ENCODE data around the gene HIF1AN. TPM values are rescaled to one million over a fixed set of nuclear protein-coding genes. Genes with fewer than 3 reads are reported as not detected.

The HIF1AN gene
- 49.9 to 58.3 TPM (median 53.9 TPM) in 3 replicates for total RNA-seq (2021)
- Bru-seq, nascent RNA = percentile 92 among the genes with signal in this experiment
- long read RNA-seq, experiment 1, full-length matches to known transcripts = 331 of 420 reads
- long read RNA-seq, experiment 1, partial matches to known transcripts = 59 of 420 reads
- long read RNA-seq, experiment 1, other reads (novel, unspliced or antisense) = 30 of 420 reads
- long read RNA-seq, experiment 2, full-length matches to known transcripts = 22 of 62 reads
- long read RNA-seq, experiment 2, partial matches to known transcripts = 6 of 62 reads
- long read RNA-seq, experiment 2, other reads (novel, unspliced or antisense) = 34 of 62 reads
- long read RNA-seq, experiment 3, full-length matches to known transcripts = 23 of 37 reads
- long read RNA-seq, experiment 3, partial matches to known transcripts = 11 of 37 reads
- long read RNA-seq, experiment 3, other reads (novel, unspliced or antisense) = 3 of 37 reads

DNA sequence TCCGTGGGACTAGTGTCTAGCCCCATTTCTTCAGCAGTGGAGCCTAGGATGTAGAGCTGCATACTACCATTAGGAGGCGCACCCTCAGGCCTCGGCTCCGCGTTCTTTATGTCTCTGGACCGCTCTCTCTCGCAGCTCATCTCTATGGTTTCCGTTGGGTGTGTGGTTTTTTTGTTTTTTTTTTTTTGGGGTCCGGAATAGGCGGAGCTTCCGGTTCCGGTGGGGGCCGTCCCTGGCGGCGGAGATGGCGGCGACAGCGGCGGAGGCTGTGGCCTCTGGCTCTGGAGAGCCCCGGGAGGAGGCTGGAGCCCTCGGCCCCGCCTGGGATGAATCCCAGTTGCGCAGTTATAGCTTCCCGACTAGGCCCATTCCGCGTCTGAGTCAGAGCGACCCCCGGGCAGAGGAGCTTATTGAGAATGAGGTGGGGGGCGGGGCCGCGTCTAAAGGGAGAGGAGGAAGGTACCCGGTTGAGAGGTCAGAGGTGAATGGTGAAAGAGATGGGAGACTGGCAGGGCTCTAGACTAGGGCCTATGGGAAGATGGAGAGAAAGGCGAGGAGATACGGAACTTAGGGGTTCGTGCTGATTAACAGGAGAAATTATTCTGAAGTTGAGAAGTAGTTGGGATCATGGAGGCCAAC lies at the start of gene HIF1AN:
Gene HIF1AN (plus strand): TSS at position 229 of the 639 bp plus-strand sequence. CDS start 16 bp downstream, at position 245.
- H3K9me3 Mint-ChIP-seq = no peaks in the 10 kb centered on the region
- peak within 1 kb of the TSS; percentile 73 for H3K27ac Mint-ChIP-seq
- peak; percentile 98 for ATAC-seq
- H3K4me3 Mint-ChIP-seq = no peak within 1 kb of the TSS
- peak; percentile 86 for DNase-seq (ENCODE audit: low spot score)
- H3K36me3 Mint-ChIP-seq = peaks cover 29% of the 10 kb centered on the region
- CTCF ChIA-PET = interaction anchor here (0.6 to 4.3 kb wide), 53 partner anchors 8 to 970 kb away, joined by 3 to 71 read pairs (median 4); partner anchors contain the start of gene SCD
- POLR2A ChIA-PET = interaction anchor here (0.6 to 0.9 kb wide), 5 partner anchors 9 to 163 kb away, joined by 3 to 4 read pairs (median 4); no protein-coding TSS in a partner anchor
- H3K4me1 Mint-ChIP-seq = peaks cover 7% of the 10 kb centered on the region; the same call in 1 of the 2 replicates
- no peaks in the 10 kb centered on the region for H3K27me3 Mint-ChIP-seq (ENCODE audit: low read depth)
- TF ChIP-seq, protein P1, sequence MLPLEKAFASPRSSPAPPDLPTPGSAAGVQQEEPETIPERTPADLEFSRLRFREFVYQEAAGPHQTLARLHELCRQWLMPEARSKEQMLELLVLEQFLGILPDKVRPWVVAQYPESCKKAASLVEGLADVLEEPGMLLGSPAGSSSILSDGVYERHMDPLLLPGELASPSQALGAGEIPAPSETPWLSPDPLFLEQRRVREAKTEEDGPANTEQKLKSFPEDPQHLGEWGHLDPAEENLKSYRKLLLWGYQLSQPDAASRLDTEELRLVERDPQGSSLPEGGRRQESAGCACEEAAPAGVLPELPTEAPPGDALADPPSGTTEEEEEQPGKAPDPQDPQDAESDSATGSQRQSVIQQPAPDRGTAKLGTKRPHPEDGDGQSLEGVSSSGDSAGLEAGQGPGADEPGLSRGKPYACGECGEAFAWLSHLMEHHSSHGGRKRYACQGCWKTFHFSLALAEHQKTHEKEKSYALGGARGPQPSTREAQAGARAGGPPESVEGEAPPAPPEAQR (CRISPR knock-in tag; IDR thresholded peaks at IDR 0.05) = no peak
- TF ChIP-seq GTF2I (CRISPR knock-in tag; conservative IDR thresholded peaks at IDR 0.05) = no peak
- no peak for TF ChIP-seq TEAD4 (CRISPR knock-in tag; IDR thresholded peaks at IDR 0.05)
- TF ChIP-seq, protein P2, sequence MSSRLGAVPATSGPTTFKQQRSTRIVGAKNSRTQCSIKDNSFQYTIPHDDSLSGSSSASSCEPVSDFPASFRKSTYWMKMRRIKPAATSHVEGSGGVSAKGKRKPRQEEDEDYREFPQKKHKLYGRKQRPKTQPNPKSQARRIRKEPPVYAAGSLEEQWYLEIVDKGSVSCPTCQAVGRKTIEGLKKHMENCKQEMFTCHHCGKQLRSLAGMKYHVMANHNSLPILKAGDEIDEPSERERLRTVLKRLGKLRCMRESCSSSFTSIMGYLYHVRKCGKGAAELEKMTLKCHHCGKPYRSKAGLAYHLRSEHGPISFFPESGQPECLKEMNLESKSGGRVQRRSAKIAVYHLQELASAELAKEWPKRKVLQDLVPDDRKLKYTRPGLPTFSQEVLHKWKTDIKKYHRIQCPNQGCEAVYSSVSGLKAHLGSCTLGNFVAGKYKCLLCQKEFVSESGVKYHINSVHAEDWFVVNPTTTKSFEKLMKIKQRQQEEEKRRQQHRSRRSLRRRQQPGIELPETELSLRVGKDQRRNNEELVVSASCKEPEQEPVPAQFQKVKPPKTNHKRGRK (CRISPR knock-in tag; IDR thresholded peaks at IDR 0.05; ENCODE audit: borderline replicate concordance) = no peak
- TF ChIP-seq ZNF281 (CRISPR knock-in tag; IDR thresholded peaks at IDR 0.05) = no peak
- no peak for TF ChIP-seq ZNF396 (CRISPR knock-in tag; IDR thresholded peaks at IDR 0.05; ENCODE audit: borderline replicate concordance)
- no peak for TF ChIP-seq ELF4 (CRISPR knock-in tag; IDR thresholded peaks at IDR 0.05; ENCODE audit: low read depth)
- no peak for TF ChIP-seq JUN (CRISPR knock-in tag; IDR thresholded peaks at IDR 0.05)
- TF ChIP-seq ZBTB43 (CRISPR knock-in tag; IDR thresholded peaks at IDR 0.05) = no peak
- 0 out of 2 replicates have a peak, but pooled peaks have one; percentile 41 for TF ChIP-seq TEAD1 (CRISPR knock-in tag; IDR thresholded peaks at IDR 0.05)
- no peak for TF ChIP-seq PRRX2 (CRISPR knock-in tag; IDR thresholded peaks at IDR 0.05)
- TF ChIP-seq ZNF232 (CRISPR knock-in tag; IDR thresholded peaks at IDR 0.05) = 0 out of 2 replicates have a peak, but pooled peaks have one; percentile 60
- no peak for TF ChIP-seq CREB1 (CRISPR knock-in tag; IDR thresholded peaks at IDR 0.05)
- TF ChIP-seq, protein P3, sequence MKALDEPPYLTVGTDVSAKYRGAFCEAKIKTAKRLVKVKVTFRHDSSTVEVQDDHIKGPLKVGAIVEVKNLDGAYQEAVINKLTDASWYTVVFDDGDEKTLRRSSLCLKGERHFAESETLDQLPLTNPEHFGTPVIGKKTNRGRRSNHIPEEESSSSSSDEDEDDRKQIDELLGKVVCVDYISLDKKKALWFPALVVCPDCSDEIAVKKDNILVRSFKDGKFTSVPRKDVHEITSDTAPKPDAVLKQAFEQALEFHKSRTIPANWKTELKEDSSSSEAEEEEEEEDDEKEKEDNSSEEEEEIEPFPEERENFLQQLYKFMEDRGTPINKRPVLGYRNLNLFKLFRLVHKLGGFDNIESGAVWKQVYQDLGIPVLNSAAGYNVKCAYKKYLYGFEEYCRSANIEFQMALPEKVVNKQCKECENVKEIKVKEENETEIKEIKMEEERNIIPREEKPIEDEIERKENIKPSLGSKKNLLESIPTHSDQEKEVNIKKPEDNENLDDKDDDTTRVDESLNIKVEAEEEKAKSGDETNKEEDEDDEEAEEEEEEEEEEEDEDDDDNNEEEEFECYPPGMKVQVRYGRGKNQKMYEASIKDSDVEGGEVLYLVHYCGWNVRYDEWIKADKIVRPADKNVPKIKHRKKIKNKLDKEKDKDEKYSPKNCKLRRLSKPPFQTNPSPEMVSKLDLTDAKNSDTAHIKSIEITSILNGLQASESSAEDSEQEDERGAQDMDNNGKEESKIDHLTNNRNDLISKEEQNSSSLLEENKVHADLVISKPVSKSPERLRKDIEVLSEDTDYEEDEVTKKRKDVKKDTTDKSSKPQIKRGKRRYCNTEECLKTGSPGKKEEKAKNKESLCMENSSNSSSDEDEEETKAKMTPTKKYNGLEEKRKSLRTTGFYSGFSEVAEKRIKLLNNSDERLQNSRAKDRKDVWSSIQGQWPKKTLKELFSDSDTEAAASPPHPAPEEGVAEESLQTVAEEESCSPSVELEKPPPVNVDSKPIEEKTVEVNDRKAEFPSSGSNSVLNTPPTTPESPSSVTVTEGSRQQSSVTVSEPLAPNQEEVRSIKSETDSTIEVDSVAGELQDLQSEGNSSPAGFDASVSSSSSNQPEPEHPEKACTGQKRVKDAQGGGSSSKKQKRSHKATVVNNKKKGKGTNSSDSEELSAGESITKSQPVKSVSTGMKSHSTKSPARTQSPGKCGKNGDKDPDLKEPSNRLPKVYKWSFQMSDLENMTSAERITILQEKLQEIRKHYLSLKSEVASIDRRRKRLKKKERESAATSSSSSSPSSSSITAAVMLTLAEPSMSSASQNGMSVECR (CRISPR knock-in tag; IDR thresholded peaks at IDR 0.05; ENCODE audit: borderline replicate concordance) = peak; percentile 48; the same call in 1 of the 2 replicates
- TF ChIP-seq, protein P4, sequence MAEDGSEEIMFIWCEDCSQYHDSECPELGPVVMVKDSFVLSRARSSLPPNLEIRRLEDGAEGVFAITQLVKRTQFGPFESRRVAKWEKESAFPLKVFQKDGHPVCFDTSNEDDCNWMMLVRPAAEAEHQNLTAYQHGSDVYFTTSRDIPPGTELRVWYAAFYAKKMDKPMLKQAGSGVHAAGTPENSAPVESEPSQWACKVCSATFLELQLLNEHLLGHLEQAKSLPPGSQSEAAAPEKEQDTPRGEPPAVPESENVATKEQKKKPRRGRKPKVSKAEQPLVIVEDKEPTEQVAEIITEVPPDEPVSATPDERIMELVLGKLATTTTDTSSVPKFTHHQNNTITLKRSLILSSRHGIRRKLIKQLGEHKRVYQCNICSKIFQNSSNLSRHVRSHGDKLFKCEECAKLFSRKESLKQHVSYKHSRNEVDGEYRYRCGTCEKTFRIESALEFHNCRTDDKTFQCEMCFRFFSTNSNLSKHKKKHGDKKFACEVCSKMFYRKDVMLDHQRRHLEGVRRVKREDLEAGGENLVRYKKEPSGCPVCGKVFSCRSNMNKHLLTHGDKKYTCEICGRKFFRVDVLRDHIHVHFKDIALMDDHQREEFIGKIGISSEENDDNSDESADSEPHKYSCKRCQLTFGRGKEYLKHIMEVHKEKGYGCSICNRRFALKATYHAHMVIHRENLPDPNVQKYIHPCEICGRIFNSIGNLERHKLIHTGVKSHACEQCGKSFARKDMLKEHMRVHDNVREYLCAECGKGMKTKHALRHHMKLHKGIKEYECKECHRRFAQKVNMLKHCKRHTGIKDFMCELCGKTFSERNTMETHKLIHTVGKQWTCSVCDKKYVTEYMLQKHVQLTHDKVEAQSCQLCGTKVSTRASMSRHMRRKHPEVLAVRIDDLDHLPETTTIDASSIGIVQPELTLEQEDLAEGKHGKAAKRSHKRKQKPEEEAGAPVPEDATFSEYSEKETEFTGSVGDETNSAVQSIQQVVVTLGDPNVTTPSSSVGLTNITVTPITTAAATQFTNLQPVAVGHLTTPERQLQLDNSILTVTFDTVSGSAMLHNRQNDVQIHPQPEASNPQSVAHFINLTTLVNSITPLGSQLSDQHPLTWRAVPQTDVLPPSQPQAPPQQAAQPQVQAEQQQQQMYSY (CRISPR knock-in tag; IDR thresholded peaks at IDR 0.05) = no peak
- TF ChIP-seq ATF1 (CRISPR knock-in tag; IDR thresholded peaks at IDR 0.05) = no peak
- no peak for TF ChIP-seq ZMAT4 (CRISPR knock-in tag; IDR thresholded peaks at IDR 0.05)
- no peak for TF ChIP-seq CBFB (CRISPR knock-in tag; IDR thresholded peaks at IDR 0.05; ENCODE audit: low read depth)
